Measurements from ENCODE around the gene ADAMTSL3. TPM values are rescaled to one million over a fixed set of nuclear protein-coding genes. Genes with fewer than 3 reads are reported as not detected.

ADAMTSL3 gene
- total RNA-seq, 1 experiment from 2014 or later: 0.05 TPM

GRCh38 chr15:83927704-83928391 is 273.9 kb downstream of the ADAMTSL3 start (continued):
- no peak for TF ChIP-seq CTCF (IDR thresholded peaks at IDR 0.05 in 2 of 3, conservative IDR thresholded peaks at IDR 0.05 in 1 of 3; ENCODE audit: borderline replicate concordance in 1 of 3, insufficient read depth in 1 of 3, low read depth in 2 of 3, low read length in 2 of 3)
- TF ChIP-seq, protein P1, sequence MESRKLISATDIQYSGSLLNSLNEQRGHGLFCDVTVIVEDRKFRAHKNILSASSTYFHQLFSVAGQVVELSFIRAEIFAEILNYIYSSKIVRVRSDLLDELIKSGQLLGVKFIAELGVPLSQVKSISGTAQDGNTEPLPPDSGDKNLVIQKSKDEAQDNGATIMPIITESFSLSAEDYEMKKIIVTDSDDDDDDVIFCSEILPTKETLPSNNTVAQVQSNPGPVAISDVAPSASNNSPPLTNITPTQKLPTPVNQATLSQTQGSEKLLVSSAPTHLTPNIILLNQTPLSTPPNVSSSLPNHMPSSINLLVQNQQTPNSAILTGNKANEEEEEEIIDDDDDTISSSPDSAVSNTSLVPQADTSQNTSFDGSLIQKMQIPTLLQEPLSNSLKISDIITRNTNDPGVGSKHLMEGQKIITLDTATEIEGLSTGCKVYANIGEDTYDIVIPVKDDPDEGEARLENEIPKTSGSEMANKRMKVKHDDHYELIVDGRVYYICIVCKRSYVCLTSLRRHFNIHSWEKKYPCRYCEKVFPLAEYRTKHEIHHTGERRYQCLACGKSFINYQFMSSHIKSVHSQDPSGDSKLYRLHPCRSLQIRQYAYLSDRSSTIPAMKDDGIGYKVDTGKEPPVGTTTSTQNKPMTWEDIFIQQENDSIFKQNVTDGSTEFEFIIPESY (IDR thresholded peaks at IDR 0.05; ENCODE audit: extremely low read depth, insufficient replicate concordance, low read length): no peak
- no peak for TF ChIP-seq POLR2A (IDR thresholded peaks at IDR 0.05; ENCODE audit: borderline replicate concordance, extremely low read depth, insufficient read depth, insufficient read length)
- TF ChIP-seq EZH2phosphoT487 (IDR thresholded peaks at IDR 0.05; ENCODE audit: borderline replicate concordance): no peak

GRCh38 chr15:83928392-83928734 is 274.4 kb downstream of the ADAMTSL3 start:
- Histone ChIP-seq H3K27ac (ENCODE audit: low read depth, low read length) (no peak overlapping the region), H3K36me3 (ENCODE audit: control insufficient read depth in 1 of 2, insufficient read depth in 2 of 2, low read length in 2 of 2) (no peaks in the 10 kb centered on the region), H3K79me2 (ENCODE audit: insufficient read depth, low read length) (no peaks in the 10 kb centered on the region), H3K4me3 (replicated peaks in 1 of 2; ENCODE audit: low read depth in 1 of 2, low read length in 2 of 2) (no peak overlapping the region), H2AFZ (ENCODE audit: low read depth, low read length, poor library complexity, severe bottlenecking) (no peak overlapping the region), H3K4me1 (ENCODE audit: control insufficient read depth in 1 of 2, insufficient read depth in 2 of 2, low read length in 2 of 2) (no peaks in the 10 kb centered on the region), H3K9me2 (ENCODE audit: insufficient read depth) (no peaks in the 10 kb centered on the region), H3K9me3 (ENCODE audit: control insufficient read depth in 1 of 2, insufficient read depth in 1 of 2, low read depth in 1 of 2, low read length in 2 of 2) (no peaks in the 10 kb centered on the region), H3K4me2 (ENCODE audit: low read length) (no peak overlapping the region), H3K27me3 (ENCODE audit: insufficient read depth, low read length) (peaks cover 11% of the 10 kb centered on the region), H4K20me1 (ENCODE audit: insufficient read depth) (no peaks in the 10 kb centered on the region), H3K9ac (ENCODE audit: low read length) (no peak overlapping the region)
- BruUV-seq (replicated peaks): no TSS peak
- POLR2A ChIA-PET: no interaction called here
- ATAC-seq (no peak), DNase-seq (ENCODE audit: low read depth, low spot score) (no peak)
- intact Hi-C loops (cut with micrococcal nuclease): no loop called here
- CTCF ChIA-PET: no interaction called here
- RAD21 ChIA-PET (ENCODE audit: low non-redundant PET in 1 of 2, low total read pairs in 2 of 2, uncharacterized antibody in 2 of 2, unreplicated experiment in 2 of 2): no interaction called here
- TF ChIP-seq POLR2AphosphoS5 (IDR thresholded peaks at IDR 0.05; ENCODE audit: low read depth, low read length): no peak
- TF ChIP-seq CBX3 (IDR thresholded peaks at IDR 0.05; ENCODE audit: low read depth): no peak
- TF ChIP-seq SRF (IDR thresholded peaks at IDR 0.05; ENCODE audit: low read depth): no peak
- TF ChIP-seq, protein P1 (IDR thresholded peaks at IDR 0.05; ENCODE audit: extremely low read depth, insufficient replicate concordance, low read length): no peak
- TF ChIP-seq REST (IDR thresholded peaks at IDR 0.05; ENCODE audit: low read depth): no peak
- no peak for TF ChIP-seq SP1 (IDR thresholded peaks at IDR 0.05; ENCODE audit: low read depth)
- TF ChIP-seq ZNF274 (IDR thresholded peaks at IDR 0.05; ENCODE audit: low read depth, low read length): no peak
- TF ChIP-seq CTCF (IDR thresholded peaks at IDR 0.05 in 2 of 3, conservative IDR thresholded peaks at IDR 0.05 in 1 of 3; ENCODE audit: borderline replicate concordance in 1 of 3, insufficient read depth in 1 of 3, low read depth in 2 of 3, low read length in 2 of 3): no peak

All from HCT116 (cell line).